Neural cell (in vitro differentiated cells): Measurements from ENCODE around the gene TANGO6. TPM values are rescaled to one million over a fixed set of nuclear protein-coding genes. Genes with fewer than 3 reads are reported as not detected.

Experiments used
- H2AFZ ChIP-seq: fragments of 200-600, 300-800 bp; sonication (generic), shearing (Covaris generic); 2 replicates; pipeline ENCODE4 v1.6.0; 2014; ENCODE audit warnings: low read depth, mild to moderate bottlenecking, antibody characterized with exemption, low read length, moderate library complexity
- H3F3A ChIP-seq: fragments of 200-600 bp; shearing (Covaris generic); 2 replicates; pipeline ENCODE4 v1.6.1; 2016; ENCODE audit warnings: mild to moderate bottlenecking, moderate library complexity, mixed read lengths, antibody characterized with exemption, low read length; ENCODE audit not compliant: insufficient read depth, poor library complexity, severe bottlenecking
- H3K27ac ChIP-seq: fragments of 200-600, 300-800 bp; sonication (generic), shearing (Covaris generic); 2 replicates; pipeline ENCODE4 v1.5.1; 2014; ENCODE audit warnings: mild to moderate bottlenecking, low read length, moderate library complexity
- H3K27me3 ChIP-seq: fragments of 300-800, 200-600 bp; sonication (generic), shearing (Covaris generic); 2 replicates; pipeline ENCODE4 v1.6.0; 2014; ENCODE audit warnings: mild to moderate bottlenecking, low read depth, low read length, moderate library complexity; ENCODE audit not compliant: insufficient read depth
- H3K36me3 ChIP-seq: fragments of 300-800, 200-600 bp; sonication (generic), shearing (Covaris generic); 2 replicates; pipeline ENCODE4 v1.5.1; 2014; ENCODE audit warnings: mild to moderate bottlenecking, antibody characterized with exemption, low read length, moderate library complexity; ENCODE audit not compliant: insufficient read depth
- H3K4me2 ChIP-seq: fragments of 300-800, 200-600 bp; sonication (generic), shearing (Covaris generic); 2 replicates; pipeline ENCODE4 v1.6.0; 2014; ENCODE audit warnings: mild to moderate bottlenecking, low read length
- H3K4me3 ChIP-seq: fragments of 300-800, 200-600 bp; sonication (generic), shearing (Covaris generic); 2 replicates; pipeline ENCODE4 v1.5.1; 2014; ENCODE audit warnings: mild to moderate bottlenecking, low read length, moderate library complexity
- H3K79me2 ChIP-seq: fragments of 200-600 bp; shearing (Covaris generic); replicated peaks from 2 replicates; pipeline ENCODE4 v1.6.0; 2014; ENCODE audit warnings: mild to moderate bottlenecking, low read length, moderate library complexity; ENCODE audit not compliant: insufficient read depth
- H3K9ac ChIP-seq: fragments of 300-800, 200-600 bp; sonication (generic), shearing (Covaris generic); 2 replicates; pipeline ENCODE4 v1.6.1; 2016; ENCODE audit warnings: mild to moderate bottlenecking, low read length, mixed read lengths
- H3K9me2 ChIP-seq: fragments of 200-600 bp; shearing (Covaris generic); 2 replicates; pipeline ENCODE4 v1.6.1; 2016; ENCODE audit warnings: mild to moderate bottlenecking, low read length, mixed read lengths; ENCODE audit not compliant: insufficient read depth
- H3K9me3 ChIP-seq: fragments of 200-600, 300-800 bp; sonication (generic), shearing (Covaris generic); 2 replicates; pipeline ENCODE4 v1.6.1; 2016; ENCODE audit warnings: mild to moderate bottlenecking, mixed run types, low read length, moderate library complexity, mixed read lengths
- H4K20me1 ChIP-seq: fragments of 200-600 bp; shearing (Covaris generic); 2 replicates; pipeline ENCODE4 v1.6.1; 2016; ENCODE audit warnings: mild to moderate bottlenecking, mixed run types; ENCODE audit not compliant: insufficient read depth
- CTCF ChIP-seq: fragments of 450-650 bp; IDR thresholded peaks from 2 replicates; pipeline ENCODE4 v1.5.1; 2014; ENCODE audit warnings: antibody characterized with exemption, mild to moderate bottlenecking, moderate library complexity; ENCODE audit not compliant: poor library complexity, severe bottlenecking
- EP300 ChIP-seq: fragments of 450-650 bp; conservative IDR thresholded peaks from 2 replicates; pipeline ENCODE4 v1.6.1; 2014; ENCODE audit warnings: antibody characterized with exemption, mild to moderate bottlenecking, moderate library complexity; ENCODE audit not compliant: poor library complexity, severe bottlenecking
- EZH2 ChIP-seq: fragments of 200-600, 300-800 bp; shearing (Covaris generic), sonication (generic); IDR thresholded peaks from 2 replicates; pipeline ENCODE4 v1.6.1; 2014; ENCODE audit warnings: antibody characterized with exemption, low read length, borderline replicate concordance, mild to moderate bottlenecking; ENCODE audit not compliant: insufficient read depth, poor library complexity, severe bottlenecking
- MXI1 ChIP-seq: fragments of 450-650 bp; conservative IDR thresholded peaks from 2 replicates; pipeline ENCODE4 v1.6.1; 2014; ENCODE audit warnings: antibody characterized with exemption, mild to moderate bottlenecking; ENCODE audit not compliant: poor library complexity, severe bottlenecking
- POLR2AphosphoS5 ChIP-seq: IDR thresholded peaks from 2 replicates; pipeline ENCODE4 v1.6.1; 2012
- RAD21 ChIP-seq: fragments of 450-650 bp; conservative IDR thresholded peaks from 2 replicates; pipeline ENCODE4 v1.6.1; 2014; ENCODE audit warnings: antibody characterized with exemption, mild to moderate bottlenecking, moderate library complexity
- REST ChIP-seq: IDR thresholded peaks from 2 replicates; pipeline ENCODE4 v1.6.1; 2012; ENCODE audit warnings: borderline replicate concordance
- SMC3 ChIP-seq: fragments of 450-650 bp; conservative IDR thresholded peaks from 2 replicates; pipeline ENCODE4 v1.6.1; 2014; ENCODE audit warnings: antibody characterized with exemption, mild to moderate bottlenecking, moderate library complexity; ENCODE audit not compliant: poor library complexity
- TAF1 ChIP-seq: IDR thresholded peaks from 2 replicates; pipeline ENCODE4 v1.6.1; 2012; ENCODE audit warnings: low read depth
- polyA plus RNA-seq: library from polyadenylated mRNA; depleted of rRNA; stranded (reverse); fragments of >200 nt; gene quantifications from 2 replicates; pipeline ENCODE4 v1.2.3, GENCODE V29; 2014

The TANGO6 gene
- polyA plus RNA-seq, 1 donor from 2014 or later, result 9.5 TPM

- H4K20me1 ChIP-seq, result no peaks in the 10 kb centered on the region
- H3K4me3 ChIP-seq, result peak overlapping the region; percentile 10
- no peaks in the 10 kb centered on the region for H3K9me3 ChIP-seq
- no peak overlapping the region for H3K4me2 ChIP-seq
- peaks cover 3% of the 10 kb centered on the region for H3F3A ChIP-seq
- no peak overlapping the region for H2AFZ ChIP-seq
- peaks cover 9% of the 10 kb centered on the region for H3K36me3 ChIP-seq
- peaks cover 42% of the 10 kb centered on the region for H3K79me2 ChIP-seq
- no peak overlapping the region for H3K27ac ChIP-seq
- TF ChIP-seq MXI1, result no peak
- no peak for TF ChIP-seq EZH2
- no peak for TF ChIP-seq RAD21
- no peak for TF ChIP-seq EP300
- no peak for TF ChIP-seq SMC3
- TF ChIP-seq POLR2AphosphoS5, result no peak
- TF ChIP-seq CTCF, result no peak
- no peak for TF ChIP-seq TAF1
- no peak for TF ChIP-seq REST
- no peak overlapping the region for H3K9ac ChIP-seq
- no peaks in the 10 kb centered on the region for H3K9me2 ChIP-seq
- H3K27me3 ChIP-seq, result no peaks in the 10 kb centered on the region
Measured at GRCh38 chr16:69111876-69112230, 268.5 kb downstream of the TANGO6 start.

GRCh38 chr16:69112285-69113129, 269.2 kb downstream of the TANGO6 start:
- no peaks in the 10 kb centered on the region for H3K9me2 ChIP-seq
- H3K79me2 ChIP-seq, result peaks cover 39% of the 10 kb centered on the region
- H3K4me3 ChIP-seq, result peak overlapping the region; percentile 10
- no peaks in the 10 kb centered on the region for H3K9me3 ChIP-seq
- H3K36me3 ChIP-seq, result peaks cover 11% of the 10 kb centered on the region
- peaks cover 3% of the 10 kb centered on the region for H3F3A ChIP-seq
- H4K20me1 ChIP-seq, result no peaks in the 10 kb centered on the region
- peak; percentile 58 for TF ChIP-seq CTCF
- TF ChIP-seq EZH2, result no peak
- H3K9ac ChIP-seq, result no peak overlapping the region
- H2AFZ ChIP-seq, result no peak overlapping the region
- H3K27ac ChIP-seq, result no peak overlapping the region
- H3K27me3 ChIP-seq, result no peaks in the 10 kb centered on the region
- H3K4me2 ChIP-seq, result no peak overlapping the region
